HG02588 (cell line): Measurements from ENCODE around the gene EPC1.
A peak's percentile ranks its signal among the peaks of the same experiment; 100 is the strongest.

Experiments used
- ATAC-seq: cut with Tn5 transposase; IDR thresholded peaks from one replicate; pipeline ENCODE4 v1.9.1; 2021; ENCODE audit warnings: mild to moderate bottlenecking, moderate library complexity; ENCODE audit not compliant: unreplicated experiment

The EPC1 gene

DNA sequence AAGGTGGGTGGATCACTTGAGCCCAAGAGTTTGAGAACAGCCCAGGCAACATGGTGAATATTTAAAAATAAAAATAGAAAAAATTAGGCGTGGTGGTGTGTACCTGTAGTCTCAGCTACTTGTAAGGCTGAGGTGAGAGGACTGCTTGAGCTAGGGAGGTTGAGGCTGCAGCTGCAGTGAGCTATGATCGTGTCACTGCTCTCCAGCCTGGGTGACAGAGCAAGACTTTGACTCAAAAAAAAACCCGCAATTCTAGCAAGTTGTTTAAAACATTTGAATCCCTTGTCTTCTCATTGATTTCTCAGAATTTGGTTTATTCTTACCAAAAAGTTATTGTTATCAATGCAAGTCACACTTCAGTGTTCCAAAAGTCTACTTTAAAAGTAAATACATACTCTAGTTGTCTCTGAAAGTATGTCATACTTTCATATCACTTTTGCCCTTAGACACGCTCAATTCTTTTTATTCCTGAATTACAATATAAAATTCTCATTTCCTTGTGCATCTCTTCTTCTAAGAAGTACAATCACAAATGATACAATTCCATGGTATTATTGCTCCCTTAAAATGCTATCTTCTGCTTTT is 6.3 kb downstream of the EPC1 start:
- no peak for ATAC-seq

DNA sequence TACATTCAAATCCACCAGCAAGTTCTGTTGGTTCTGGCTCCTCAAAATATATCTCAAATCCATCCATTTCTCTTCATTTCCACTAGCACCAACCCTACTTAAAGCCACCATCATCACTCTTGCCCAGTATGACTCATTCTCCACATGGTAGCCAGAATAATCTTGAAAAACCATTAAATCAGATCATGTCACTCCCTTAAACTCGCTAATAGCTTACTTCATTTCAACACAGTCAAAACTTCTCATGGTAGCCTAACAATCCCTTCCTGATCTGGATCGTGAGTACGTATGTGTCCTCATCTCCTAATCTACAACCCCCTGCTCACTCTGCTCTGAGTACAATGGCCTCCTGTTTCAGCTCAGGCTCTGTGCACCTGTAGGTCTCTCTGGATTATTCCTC is 8.7 kb downstream of the EPC1 start:
- ATAC-seq, result no peak

DNA sequence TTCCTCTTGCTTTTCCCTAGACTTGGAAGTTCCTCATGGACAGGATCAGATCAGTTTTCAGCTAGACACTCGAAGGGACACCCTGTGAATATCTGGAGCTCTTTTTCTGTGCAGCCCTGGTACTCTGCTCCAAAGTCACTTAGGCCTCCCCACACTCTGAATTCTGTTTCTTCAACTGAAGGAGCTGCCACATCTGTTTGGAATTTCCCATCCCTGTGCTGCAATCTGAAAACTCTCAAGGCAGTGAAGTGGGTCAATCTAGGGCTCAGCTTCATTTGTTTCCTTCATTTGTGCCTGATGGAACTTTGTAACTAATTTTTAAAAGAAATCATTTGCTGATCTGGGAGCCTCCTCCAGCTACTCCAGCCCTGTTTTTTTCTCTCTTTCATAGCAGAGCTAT is 9.6 kb downstream of the EPC1 start:
- ATAC-seq, result no peak

DNA sequence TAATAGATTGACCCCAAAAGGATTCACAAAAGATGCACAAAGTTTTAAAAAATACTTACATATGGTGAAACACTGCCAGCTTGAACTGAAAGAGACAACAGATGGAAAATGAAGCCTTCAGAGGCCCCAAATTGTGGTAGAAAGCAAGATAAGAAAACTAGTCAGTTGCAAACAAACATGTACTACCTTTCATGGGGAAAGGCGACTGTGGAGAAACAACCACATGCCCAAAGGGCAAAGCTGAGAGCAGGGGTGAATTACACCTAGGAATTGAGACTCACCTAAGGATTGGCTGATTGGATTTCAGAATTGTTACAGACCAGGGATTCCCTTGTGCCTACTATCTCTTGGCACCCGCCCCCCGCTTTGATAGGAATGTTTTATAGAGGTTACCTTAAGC is 13.1 kb downstream of the EPC1 start:
- no peak for ATAC-seq

DNA sequence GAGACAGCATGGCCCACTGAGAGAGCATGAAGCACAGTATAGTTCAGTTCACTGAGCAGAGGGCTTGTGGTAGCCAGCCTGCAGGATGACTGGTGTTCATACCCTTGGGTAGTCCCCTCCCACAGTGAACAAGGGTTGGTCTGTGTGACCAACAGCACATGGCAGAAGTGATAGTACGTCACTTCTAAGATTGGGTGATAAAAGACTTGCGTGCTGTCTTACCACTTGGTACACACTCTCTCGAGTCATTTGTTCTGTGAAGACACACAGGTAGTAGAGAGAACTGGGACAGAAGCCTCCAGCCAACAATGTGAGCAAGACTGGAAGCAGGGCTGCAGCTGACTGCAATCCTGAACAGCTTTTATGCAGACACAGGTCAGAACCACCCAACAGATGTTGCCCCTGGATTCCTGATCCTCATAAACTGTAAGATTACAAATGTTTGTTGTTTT is 14.6 kb downstream of the EPC1 start:
- peak; percentile 96 for ATAC-seq

DNA sequence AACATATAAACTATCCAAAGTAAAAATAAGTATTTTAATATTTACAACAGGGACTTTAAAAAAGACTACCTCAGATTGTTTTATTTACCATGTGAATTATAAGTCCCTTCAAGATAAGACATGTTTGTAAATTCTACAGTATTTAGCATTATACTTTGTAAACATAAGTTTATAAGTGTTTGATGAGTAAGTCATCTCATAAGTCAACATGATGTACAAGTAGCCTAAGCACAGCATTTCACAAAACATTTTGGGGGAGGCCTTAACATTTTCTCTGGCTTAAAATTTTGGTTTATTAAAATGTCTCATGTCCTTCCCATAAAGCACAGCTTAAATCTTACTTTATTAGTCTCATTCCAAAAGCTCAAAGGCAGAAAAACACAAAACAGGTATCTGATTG is 15.4 kb downstream of the EPC1 start:
- ATAC-seq, result no peak

DNA sequence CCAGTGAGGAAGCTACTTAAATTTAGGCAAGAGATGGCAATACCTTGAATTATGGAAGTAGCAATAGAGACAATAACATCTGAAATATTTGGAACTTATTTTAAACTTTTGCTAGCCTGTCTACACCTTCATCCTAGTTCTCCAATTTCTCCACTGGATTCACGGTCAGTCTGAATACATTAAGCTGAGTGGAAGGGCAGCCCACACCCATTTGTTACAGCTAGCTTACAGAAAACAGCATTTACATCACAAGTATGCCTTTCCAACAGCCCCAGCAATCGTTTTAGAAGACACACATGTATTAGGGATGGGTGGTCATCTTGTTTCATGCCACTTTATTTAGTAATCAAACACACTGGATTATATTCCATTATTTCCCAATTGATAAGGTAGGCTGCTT is 16.7 kb downstream of the EPC1 start:
- no peak for ATAC-seq

DNA sequence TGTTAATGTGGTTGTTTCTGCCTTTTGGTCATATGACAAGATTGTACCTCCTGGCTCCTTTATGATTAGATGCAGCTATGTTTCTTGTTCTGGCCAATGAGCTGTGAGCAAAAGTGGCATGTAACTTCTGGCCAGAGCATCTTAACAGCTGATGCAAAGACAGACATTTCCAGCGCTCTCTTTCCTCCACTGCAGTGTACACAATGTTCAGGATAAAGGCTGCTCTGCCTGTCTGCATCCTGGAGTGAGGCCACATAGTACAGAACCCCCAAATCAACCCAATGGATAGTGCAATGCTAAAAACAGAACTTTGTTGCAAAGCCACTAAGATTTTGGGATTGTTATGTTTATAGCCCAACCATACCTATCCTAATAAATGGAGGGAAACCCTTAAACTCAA is 17.9 kb downstream of the EPC1 start:
- no peak for ATAC-seq

DNA sequence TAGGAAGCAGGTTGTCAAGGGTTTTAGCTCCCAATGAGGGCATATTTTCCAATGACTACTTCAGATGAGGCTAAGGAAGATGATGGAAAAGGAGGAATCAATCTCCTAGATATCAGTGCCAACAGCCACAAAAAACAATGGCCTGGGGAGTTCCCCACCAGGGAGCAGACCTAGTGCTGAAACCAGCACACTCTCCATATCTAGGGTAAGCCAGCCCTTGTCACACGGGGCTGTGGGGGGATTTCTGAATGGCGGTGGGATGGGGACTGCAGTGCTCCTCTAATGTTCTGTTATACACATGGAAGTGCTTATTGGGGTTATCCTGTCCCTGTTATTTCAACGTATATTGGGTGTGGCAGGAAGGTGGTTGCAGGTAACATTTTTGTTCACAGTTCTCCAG is 18.5 kb downstream of the EPC1 start:
- no peak for ATAC-seq

DNA sequence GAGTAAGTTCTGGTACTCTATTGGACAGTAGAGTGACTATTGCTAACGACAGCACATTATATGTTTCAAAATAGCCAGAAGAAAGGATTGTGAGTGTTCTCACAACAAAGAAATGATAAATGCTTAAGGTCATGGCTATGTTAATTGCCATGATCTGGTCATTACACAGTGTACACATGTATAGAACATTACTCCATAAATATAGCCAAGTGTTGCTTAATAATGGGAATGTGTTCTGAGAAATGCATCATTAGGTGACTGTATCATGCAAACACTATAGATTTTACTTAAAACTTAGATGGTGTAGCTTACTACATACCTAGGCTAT is 19.6 kb downstream of the EPC1 start:
- no peak for ATAC-seq

DNA sequence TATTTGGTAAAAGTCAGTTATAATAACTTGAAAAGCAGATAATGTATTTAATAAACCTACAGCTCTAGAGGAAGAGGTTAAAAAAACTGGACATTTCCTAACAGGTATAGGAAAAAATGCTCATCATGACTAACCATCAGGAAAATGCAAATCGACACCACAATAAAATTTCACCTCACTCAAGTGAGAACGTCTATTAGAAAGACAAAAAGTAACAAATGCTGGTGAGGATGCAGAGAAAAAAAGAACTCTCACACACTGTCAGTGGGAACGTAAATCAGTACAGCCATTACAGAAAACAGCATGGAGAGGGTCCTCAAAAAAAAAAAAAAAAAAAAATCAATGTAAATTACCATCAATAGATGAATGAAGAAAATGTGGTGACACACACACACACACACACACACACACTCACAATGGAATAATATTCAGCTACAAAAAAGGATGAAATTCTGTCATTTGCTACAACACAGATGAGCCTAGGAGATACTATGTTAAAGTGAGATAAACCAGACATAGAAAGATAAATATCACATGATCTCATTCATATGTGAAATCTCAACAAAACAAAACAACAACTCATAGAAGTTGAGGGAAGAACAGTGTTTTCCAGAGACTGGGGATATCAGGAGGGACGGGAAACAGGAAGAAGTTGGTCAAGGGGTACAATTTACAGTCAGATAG is 20.1 kb downstream of the EPC1 start:
- no peak for ATAC-seq

DNA sequence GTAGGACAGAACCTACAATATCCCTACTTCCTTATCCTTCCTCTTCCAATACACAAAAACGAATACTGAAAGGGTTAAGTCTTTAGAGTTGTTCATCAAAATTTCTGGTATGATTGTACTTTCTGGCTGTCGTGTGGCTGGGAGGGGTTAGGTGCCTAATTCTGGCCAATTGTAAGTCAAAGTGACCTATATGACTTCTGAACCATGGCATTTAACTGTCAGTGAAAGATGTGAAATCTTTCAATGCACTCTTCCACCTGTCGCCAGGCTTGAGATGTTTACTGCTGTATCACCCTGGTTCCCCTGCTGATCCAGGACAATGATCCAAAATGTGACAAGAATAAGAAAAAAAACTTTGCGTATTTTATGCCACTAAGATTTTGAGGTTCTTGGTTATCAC is 20.8 kb downstream of the EPC1 start:
- peak; percentile 45 for ATAC-seq

DNA sequence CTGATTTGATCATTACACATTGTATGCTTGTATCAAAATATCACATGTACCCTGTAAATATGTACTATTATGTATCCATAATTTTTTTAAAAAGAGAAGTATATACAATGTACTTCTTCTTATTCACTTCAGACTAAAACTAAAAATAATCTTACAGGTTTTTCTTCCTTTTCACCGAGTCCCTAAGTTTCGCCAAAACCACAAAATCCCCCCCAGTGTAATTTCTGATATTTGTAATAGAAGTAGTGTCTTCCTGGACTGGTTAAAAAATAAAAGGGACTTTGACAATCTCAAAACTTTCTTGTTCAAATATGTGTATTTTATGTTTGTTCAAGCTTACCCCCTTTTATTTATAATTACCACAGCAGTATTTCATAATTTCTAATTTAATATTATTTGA is 23.9 kb downstream of the EPC1 start:
- no peak for ATAC-seq

DNA sequence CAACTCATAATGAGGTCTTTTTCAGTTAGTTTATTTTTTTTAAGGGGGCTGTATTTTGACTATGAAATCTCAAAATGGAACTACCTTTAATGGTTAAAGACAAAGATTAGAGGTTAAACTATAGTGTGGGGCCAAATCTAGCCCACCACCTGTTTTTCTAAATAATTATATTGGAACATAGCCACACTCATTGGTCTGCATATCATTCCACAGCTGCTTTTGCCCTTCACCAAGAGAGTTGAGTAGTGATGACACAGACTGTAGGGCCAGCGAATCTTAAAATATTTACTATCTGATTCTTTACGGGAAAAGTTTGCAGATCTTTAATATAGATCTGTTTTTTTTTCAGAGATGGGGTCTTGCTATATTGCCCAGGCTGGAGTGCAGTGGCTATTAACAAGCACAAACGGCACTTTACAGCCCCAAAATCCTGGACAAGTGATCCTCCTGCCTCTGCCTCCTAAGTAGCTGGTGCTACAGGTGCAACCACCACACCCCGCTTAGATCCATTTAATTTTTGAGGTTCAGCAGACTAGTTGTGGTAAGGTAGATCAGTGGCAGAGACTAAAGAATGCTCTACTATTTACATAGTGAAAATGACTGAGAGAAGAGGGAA is 25.8 kb downstream of the EPC1 start:
- no peak for ATAC-seq

DNA sequence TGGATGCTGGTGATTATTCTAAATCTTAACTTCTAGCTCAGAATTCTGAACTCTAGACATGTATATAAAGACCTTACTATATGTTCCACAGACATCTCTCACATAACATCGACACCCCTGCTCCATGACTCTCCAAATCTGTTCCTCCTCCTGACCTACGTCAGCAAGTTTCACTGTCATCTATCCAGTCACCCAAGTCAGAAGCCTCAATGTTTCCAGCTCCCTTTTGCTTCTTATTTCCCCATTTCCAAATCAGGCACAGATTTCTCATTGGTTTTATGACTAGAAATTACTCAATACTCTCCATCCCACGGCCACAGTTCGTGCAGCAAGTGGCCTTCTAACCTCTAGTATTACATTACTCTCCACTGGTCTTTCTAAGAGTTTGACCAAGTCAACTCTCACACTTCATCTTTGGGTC is 28.5 kb downstream of the EPC1 start:
- ATAC-seq, result peak; percentile 47

DNA sequence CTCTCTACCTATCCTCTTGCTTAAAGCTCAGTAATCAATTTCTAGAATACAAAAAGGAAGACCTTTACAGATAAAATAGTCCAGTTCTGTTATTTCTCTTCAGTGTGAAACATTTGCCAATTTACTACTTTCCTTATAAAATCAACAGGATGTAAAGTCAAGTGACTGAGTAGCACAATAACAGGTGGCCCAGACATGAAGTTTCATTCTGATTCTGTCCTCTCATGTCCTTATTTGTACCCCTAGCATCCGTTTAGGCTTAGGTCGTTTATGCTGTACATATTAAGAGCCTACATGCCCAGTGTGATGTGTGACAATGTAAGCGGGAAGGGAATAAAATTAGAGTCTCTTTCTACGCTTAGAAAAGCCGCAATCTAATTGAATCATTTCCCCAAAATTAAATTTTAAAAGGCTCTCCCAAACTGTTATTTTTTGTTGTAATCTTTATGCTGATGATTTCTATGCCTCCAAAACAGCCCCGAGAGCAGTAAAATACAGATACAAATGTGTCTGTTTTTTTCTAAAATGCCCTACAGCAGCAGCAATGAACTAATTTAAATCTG is 29.1 kb downstream of the EPC1 start:
- peak; percentile 94 for ATAC-seq

DNA sequence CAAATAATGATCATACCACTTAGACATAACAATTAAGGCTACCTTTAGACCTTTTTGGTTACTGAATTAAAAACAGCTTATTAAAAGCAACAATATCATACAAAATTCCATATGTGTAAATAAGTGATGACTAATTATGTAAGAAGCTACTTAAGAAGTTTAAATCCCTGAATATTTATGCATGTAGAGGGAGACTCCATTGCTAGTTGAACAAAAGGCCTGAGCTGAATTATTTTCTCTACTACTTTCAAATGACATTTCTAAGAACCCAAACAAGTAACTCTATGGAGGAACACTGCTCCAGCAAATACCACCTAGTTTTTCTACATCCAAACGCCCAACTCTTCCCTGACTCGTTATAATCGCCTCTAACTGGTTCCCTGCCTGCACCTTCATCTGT is 31.5 kb downstream of the EPC1 start:
- ATAC-seq, result no peak

DNA sequence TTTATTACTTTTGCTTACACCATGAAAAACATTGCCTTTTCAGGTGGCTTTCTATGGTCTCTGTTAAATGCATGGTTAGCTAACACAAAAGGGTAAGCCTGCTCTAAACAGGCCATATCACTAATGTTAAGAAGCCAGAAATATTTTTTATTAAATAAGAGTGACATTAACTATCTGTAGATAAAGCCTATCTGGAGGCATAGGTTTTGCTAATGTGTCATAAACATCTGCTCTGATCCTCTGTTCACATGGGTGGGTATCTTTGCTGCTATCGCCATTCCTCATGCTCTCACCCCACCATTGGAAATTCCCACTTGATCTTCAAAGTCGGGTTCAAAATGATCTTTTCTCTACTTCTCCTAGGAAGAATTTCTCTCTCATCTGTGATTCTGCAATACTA is 32.4 kb downstream of the EPC1 start:
- ATAC-seq, result no peak

DNA sequence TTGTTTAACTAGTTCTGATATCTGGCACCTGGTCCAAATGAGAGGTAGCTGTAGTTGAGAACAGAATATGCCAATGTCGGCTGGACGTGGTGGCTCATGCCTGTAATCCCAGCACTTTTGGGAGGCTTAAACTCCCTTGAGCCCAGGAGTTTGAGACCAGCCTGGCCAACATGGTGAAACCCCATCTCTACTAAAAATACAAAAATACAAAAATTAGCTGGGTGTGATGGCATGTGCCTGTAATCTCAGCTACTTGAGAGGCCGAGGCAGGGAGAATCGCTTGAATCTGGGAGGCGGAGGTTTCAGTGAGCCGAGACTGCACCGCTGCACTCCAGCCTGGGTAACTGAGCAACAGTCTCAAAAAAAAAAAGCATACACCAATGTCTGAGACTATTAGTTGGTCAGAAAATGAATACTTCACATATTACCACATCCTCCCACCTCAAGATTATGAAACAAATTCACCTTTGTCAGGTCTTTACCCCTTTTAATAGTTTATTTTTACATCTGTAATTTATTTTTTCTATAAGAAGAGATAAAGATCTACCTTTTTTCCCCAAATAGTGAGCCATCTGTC is 38.8 kb downstream of the EPC1 start:
- ATAC-seq, result no peak

DNA sequence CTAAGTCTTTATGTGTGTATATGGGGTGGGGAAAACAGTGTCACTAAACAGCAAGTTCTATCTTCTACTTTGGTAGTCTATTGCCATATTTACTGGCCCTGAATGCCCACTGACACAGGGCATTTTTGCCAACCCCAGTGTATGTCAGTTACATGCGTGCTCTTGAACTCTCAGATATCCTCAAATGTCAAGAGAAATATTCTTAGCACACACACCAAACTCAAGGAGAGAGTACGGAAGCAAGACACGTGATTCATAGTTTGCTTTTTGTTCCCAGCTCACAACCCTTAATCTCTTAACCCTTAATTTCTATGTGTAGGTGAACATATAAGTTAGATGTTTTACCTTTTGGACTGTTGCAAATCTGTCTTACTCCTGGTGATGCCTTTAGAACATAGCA is 39.3 kb downstream of the EPC1 start:
- no peak for ATAC-seq

DNA sequence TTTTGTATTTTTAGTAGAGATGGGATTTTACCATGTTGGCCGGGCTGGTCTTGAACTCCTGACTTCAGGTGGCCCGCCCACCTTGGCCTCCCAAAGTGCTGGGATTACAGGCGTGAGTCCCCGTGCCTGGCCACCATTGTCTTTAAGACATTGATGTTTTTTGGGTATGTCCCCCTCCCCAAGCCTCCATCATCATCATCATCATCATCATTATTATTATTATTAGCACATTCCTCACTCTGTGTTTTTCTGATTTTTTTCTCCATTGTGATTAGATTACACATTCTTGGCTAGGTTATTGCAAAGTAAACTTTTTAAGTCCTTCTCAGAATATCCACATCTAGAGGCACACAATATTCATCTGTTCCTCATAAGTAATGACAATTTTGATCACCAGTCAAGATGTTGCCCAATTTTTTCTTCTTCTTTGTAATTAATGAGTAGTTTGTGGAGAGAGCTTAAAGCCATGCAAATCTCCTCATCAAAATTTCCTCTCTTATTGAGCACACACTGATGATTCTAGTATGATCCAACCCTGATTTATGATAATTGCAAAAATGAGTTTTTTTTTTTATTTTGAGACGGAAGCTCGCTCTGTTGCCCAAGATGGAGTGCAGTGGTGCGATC is 47.5 kb downstream of the EPC1 start:
- no peak for ATAC-seq
